Measurements from ENCODE around the gene ACAD8.

Gene ACAD8

DNA sequence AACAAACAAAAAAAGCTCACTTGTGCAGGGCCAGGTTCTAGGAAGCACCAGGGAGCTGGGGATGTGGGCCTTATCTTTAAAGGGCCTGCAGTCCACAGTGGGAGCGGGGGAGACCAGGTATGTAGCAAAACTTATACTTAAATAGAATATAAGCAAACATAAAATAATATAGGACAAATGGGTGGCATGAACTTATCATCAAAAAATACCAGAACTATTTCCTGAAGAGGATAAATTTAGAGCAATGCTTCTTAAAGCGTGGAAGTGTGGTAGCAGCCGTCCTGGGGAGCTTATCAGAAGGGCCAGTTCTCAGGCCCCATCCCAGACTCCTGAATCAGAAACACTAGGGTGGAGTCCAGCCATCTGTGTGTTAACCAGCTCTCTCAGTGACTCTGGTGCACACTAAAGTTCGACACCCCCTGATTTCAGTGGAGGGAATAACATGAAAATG, 19.6 kb upstream of the ACAD8 start:
- ATAC-seq = no peak
- TF ChIP-seq ZNF565 (CRISPR knock-in tag; conservative IDR thresholded peaks at IDR 0.05; ENCODE audit: low read depth) = no peak
- no peak for TF ChIP-seq ARNTL (CRISPR knock-in tag; IDR thresholded peaks at IDR 0.05; ENCODE audit: borderline replicate concordance, low read depth)
- TF ChIP-seq, protein P1, sequence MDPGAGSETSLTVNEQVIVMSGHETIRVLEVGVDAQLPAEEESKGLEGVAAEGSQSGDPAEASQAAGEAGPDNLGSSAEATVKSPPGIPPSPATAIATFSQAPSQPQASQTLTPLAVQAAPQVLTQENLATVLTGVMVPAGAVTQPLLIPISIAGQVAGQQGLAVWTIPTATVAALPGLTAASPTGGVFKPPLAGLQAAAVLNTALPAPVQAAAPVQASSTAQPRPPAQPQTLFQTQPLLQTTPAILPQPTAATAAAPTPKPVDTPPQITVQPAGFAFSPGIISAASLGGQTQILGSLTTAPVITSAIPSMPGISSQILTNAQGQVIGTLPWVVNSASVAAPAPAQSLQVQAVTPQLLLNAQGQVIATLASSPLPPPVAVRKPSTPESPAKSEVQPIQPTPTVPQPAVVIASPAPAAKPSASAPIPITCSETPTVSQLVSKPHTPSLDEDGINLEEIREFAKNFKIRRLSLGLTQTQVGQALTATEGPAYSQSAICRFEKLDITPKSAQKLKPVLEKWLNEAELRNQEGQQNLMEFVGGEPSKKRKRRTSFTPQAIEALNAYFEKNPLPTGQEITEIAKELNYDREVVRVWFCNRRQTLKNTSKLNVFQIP (CRISPR knock-in tag; IDR thresholded peaks at IDR 0.05; ENCODE audit: borderline replicate concordance, low read depth) = no peak

DNA sequence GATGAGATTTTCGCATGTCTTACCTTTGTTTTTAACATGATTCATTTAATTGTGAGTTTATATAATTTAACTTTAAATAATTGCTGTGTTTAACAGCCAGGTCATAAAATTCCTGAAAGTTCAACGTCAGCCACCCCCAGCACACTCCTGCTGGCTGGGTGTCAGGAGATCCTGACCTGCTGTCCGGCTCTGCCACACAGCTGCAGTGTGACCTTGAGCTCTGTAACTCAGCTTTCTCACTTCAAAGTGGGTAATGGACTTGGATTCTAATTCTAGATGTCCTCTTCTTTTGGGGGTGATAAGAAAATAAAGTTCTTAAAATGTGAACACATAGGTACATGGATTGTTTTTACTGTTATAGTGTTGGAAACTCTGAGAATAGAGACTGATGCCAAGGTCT, 18.0 kb upstream of the ACAD8 start:
- TF ChIP-seq, protein P2, sequence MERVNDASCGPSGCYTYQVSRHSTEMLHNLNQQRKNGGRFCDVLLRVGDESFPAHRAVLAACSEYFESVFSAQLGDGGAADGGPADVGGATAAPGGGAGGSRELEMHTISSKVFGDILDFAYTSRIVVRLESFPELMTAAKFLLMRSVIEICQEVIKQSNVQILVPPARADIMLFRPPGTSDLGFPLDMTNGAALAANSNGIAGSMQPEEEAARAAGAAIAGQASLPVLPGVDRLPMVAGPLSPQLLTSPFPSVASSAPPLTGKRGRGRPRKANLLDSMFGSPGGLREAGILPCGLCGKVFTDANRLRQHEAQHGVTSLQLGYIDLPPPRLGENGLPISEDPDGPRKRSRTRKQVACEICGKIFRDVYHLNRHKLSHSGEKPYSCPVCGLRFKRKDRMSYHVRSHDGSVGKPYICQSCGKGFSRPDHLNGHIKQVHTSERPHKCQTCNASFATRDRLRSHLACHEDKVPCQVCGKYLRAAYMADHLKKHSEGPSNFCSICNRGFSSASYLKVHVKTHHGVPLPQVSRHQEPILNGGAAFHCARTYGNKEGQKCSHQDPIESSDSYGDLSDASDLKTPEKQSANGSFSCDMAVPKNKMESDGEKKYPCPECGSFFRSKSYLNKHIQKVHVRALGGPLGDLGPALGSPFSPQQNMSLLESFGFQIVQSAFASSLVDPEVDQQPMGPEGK (CRISPR knock-in tag; IDR thresholded peaks at IDR 0.05; ENCODE audit: borderline replicate concordance) = no peak
- TF ChIP-seq ZFP30 (CRISPR knock-in tag; IDR thresholded peaks at IDR 0.05) = no peak
- no peak for TF ChIP-seq RARB (CRISPR knock-in tag; IDR thresholded peaks at IDR 0.05)
- TF ChIP-seq ARNTL (CRISPR knock-in tag; IDR thresholded peaks at IDR 0.05; ENCODE audit: borderline replicate concordance, low read depth) = no peak
- no peak for TF ChIP-seq CSDC2 (CRISPR knock-in tag; IDR thresholded peaks at IDR 0.05)
- TF ChIP-seq, protein P1 (CRISPR knock-in tag; IDR thresholded peaks at IDR 0.05; ENCODE audit: borderline replicate concordance, low read depth) = no peak
- TF ChIP-seq ZNF70 (CRISPR knock-in tag; IDR thresholded peaks at IDR 0.05) = no peak
- no peak for TF ChIP-seq SNAI2 (CRISPR knock-in tag; IDR thresholded peaks at IDR 0.05)
- TF ChIP-seq OSR1 (CRISPR knock-in tag; IDR thresholded peaks at IDR 0.05) = no peak
- TF ChIP-seq, protein P3, sequence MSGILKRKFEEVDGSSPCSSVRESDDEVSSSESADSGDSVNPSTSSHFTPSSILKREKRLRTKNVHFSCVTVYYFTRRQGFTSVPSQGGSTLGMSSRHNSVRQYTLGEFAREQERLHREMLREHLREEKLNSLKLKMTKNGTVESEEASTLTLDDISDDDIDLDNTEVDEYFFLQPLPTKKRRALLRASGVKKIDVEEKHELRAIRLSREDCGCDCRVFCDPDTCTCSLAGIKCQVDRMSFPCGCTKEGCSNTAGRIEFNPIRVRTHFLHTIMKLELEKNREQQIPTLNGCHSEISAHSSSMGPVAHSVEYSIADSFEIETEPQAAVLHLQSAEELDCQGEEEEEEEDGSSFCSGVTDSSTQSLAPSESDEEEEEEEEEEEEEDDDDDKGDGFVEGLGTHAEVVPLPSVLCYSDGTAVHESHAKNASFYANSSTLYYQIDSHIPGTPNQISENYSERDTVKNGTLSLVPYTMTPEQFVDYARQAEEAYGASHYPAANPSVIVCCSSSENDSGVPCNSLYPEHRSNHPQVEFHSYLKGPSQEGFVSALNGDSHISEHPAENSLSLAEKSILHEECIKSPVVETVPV (CRISPR knock-in tag; IDR thresholded peaks at IDR 0.05) = no peak
- TF ChIP-seq ZNF8 (CRISPR knock-in tag; IDR thresholded peaks at IDR 0.05) = no peak
- TF ChIP-seq PPARA (CRISPR knock-in tag; IDR thresholded peaks at IDR 0.05; ENCODE audit: borderline replicate concordance) = no peak
- no peak for TF ChIP-seq TCF4 (CRISPR knock-in tag; IDR thresholded peaks at IDR 0.05; ENCODE audit: borderline replicate concordance)
- TF ChIP-seq GLIS3 (CRISPR knock-in tag; IDR thresholded peaks at IDR 0.05) = no peak
- no peak for TF ChIP-seq ZC3H10 (CRISPR knock-in tag; IDR thresholded peaks at IDR 0.05)
- TF ChIP-seq, protein P4, sequence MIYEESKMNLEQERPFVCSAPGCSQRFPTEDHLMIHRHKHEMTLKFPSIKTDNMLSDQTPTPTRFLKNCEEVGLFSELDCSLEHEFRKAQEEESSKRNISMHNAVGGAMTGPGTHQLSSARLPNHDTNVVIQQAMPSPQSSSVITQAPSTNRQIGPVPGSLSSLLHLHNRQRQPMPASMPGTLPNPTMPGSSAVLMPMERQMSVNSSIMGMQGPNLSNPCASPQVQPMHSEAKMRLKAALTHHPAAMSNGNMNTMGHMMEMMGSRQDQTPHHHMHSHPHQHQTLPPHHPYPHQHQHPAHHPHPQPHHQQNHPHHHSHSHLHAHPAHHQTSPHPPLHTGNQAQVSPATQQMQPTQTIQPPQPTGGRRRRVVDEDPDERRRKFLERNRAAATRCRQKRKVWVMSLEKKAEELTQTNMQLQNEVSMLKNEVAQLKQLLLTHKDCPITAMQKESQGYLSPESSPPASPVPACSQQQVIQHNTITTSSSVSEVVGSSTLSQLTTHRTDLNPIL (CRISPR knock-in tag; IDR thresholded peaks at IDR 0.05; ENCODE audit: low read depth) = no peak
- no peak for ATAC-seq

DNA sequence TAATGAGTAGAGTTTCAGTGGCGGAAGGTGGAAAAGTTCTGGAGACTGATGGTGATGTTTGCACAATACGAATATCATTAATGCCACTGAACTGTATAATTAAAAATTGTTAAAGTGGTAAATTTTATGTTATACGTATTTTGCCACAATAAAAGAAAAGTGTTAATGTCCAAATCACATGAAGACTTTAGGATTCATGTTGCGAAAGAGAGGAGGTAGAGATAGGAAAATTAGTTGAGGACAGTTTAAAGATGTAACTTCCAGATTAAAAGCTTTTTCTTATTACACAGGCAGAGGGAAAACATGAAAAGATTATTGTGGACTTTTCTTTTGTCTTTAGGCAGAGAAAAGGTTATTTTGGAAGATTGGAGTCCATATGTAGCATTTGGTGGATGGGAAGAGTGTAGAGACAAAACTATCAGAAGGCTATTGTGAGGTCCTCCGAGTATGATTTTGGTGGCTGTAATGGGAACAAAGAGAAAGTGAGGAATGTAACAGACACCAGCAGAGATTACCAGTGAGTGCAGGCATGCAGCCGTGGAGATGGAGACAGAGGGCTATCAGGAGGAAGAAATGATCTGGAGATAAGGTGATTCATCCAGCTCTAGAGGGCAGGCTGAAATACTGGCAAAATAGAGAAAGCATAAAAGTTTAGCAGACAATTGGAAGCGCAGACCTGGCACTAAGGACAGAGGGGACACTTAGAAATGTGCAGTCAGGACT, 16.4 kb upstream of the ACAD8 start:
- ATAC-seq = peak; percentile 99
- TF ChIP-seq ZNF565 (CRISPR knock-in tag; conservative IDR thresholded peaks at IDR 0.05; ENCODE audit: low read depth) (no peak), BACH2 (CRISPR knock-in tag; IDR thresholded peaks at IDR 0.05; ENCODE audit: borderline replicate concordance) (no peak), ZC3H10 (CRISPR knock-in tag; IDR thresholded peaks at IDR 0.05) (no peak), ZFP30 (CRISPR knock-in tag; IDR thresholded peaks at IDR 0.05) (no peak), ISL1 (CRISPR knock-in tag; IDR thresholded peaks at IDR 0.05) (peak; percentile 38; the same call in 1 of the 2 replicates)

DNA sequence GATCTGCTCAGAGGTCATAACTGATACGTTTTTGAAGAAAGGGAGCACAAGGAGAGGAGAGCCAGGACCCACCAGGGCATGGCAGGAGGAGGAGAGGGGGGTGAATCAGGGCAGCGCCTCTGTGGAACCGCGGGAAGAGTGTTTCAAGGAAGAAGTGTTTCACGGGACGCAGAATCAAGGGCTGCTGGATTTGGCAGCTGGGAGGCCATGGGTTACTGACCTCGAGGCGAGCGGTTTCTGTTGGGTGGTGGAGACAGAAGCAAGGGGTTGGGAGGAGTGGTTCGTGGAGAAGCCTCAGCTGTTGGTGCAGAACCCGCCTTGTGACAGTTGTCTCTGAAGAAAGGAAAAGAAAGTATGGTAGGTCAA, 15.8 kb upstream of the ACAD8 start:
- peak; percentile 73 for ATAC-seq
- TF ChIP-seq ESRRG (CRISPR knock-in tag; IDR thresholded peaks at IDR 0.05) (no peak), TOX (CRISPR knock-in tag; IDR thresholded peaks at IDR 0.05; ENCODE audit: borderline replicate concordance) (no peak), ZC3H10 (CRISPR knock-in tag; IDR thresholded peaks at IDR 0.05) (no peak), SNAI2 (CRISPR knock-in tag; IDR thresholded peaks at IDR 0.05) (no peak), RARB (CRISPR knock-in tag; IDR thresholded peaks at IDR 0.05) (no peak), GLIS3 (CRISPR knock-in tag; IDR thresholded peaks at IDR 0.05) (no peak), ARNTL (CRISPR knock-in tag; IDR thresholded peaks at IDR 0.05; ENCODE audit: borderline replicate concordance, low read depth) (no peak), OSR1 (CRISPR knock-in tag; IDR thresholded peaks at IDR 0.05) (no peak), ZFP3 (CRISPR knock-in tag; IDR thresholded peaks at IDR 0.05) (no peak)
- TF ChIP-seq, protein P5, sequence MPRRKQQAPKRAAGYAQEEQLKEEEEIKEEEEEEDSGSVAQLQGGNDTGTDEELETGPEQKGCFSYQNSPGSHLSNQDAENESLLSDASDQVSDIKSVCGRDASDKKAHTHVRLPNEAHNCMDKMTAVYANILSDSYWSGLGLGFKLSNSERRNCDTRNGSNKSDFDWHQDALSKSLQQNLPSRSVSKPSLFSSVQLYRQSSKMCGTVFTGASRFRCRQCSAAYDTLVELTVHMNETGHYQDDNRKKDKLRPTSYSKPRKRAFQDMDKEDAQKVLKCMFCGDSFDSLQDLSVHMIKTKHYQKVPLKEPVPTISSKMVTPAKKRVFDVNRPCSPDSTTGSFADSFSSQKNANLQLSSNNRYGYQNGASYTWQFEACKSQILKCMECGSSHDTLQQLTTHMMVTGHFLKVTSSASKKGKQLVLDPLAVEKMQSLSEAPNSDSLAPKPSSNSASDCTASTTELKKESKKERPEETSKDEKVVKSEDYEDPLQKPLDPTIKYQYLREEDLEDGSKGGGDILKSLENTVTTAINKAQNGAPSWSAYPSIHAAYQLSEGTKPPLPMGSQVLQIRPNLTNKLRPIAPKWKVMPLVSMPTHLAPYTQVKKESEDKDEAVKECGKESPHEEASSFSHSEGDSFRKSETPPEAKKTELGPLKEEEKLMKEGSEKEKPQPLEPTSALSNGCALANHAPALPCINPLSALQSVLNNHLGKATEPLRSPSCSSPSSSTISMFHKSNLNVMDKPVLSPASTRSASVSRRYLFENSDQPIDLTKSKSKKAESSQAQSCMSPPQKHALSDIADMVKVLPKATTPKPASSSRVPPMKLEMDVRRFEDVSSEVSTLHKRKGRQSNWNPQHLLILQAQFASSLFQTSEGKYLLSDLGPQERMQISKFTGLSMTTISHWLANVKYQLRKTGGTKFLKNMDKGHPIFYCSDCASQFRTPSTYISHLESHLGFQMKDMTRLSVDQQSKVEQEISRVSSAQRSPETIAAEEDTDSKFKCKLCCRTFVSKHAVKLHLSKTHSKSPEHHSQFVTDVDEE (CRISPR knock-in tag; IDR thresholded peaks at IDR 0.05) = no peak

Measured in SK-N-SH treated with all-trans-retinoic acid at 6 μM for 48 hours (cell line).